Measurements from ENCODE around the gene SUCLG1.

DNA sequence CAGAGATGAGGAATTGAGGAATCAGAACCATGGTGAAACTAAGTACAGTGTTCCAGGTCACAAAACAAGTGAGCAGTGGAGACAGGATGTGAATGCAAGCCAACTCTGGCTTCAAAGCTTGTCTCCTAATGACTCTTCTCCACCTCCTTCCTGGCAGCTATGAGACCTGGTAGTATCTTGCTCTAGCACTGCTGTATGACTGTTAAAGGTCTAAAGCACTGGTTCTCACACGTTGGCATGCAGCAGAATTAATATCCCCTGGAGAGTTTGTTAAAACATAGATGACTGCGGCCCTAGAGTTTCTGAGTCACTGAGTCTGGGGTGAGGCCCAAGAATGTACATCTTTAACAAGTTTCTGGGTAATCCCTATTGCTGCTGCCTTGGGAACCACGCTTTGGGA is 63.3 kb downstream of the SUCLG1 start:
- no peak for TF ChIP-seq CTCF (IDR thresholded peaks at IDR 0.05)
- TF ChIP-seq POLR2A (IDR thresholded peaks at IDR 0.05): no peak

Measured in testis (tissue), 2 donors.